ENCODE data around the gene KIAA0408. TPM values are rescaled to one million over a fixed set of nuclear protein-coding genes. Genes with fewer than 3 reads are reported as not detected.

Gene KIAA0408
- total RNA-seq (2014; rRNA removed; shearing (Covaris generic)) (0.44 TPM in 1 of 2 replicates, not detected in the other), total RNA-seq (2022) (0.46 and 0.74 TPM in 2 replicates), Bru-seq, nascent RNA (percentile 44 among the genes with signal in this experiment), BruChase-seq, experiment 1, labeled RNA remaining after a 6-hour chase (not detected), BruChase-seq, experiment 2, labeled RNA remaining after a 2-hour chase (not detected)
- long read RNA-seq = 0 reads

- BruUV-seq (replicated peaks) = no TSS peak
- Histone ChIP-seq H3K79me2 (ENCODE audit: insufficient read depth, low read depth, low read length) (no peaks in the 10 kb centered on the region), H3K36me3 (ENCODE audit: insufficient read depth, low read length) (no peaks in the 10 kb centered on the region), H3K4me1 (ENCODE audit: insufficient read depth, low read length, poor library complexity, severe bottlenecking) (no peaks in the 10 kb centered on the region), H4K20me1 (ENCODE audit: insufficient read depth, low read length) (no peaks in the 10 kb centered on the region), H3K27ac (ENCODE audit: low read depth, low read length, poor library complexity, severe bottlenecking) (no peak within 1 kb of the TSS), H3K4me2 (ENCODE audit: low read length) (no peak within 1 kb of the TSS), H2AFZ (ENCODE audit: low read length) (no peak within 1 kb of the TSS), H3K9me2 (ENCODE audit: insufficient read depth, low read length) (no peaks in the 10 kb centered on the region), H3K4me3 (ENCODE audit: low read depth, low read length, poor library complexity, severe bottlenecking) (no peak within 1 kb of the TSS), H3K9me3 (ENCODE audit: low read length) (no peaks in the 10 kb centered on the region)
- intact Hi-C loops (cut with micrococcal nuclease; ENCODE audit: unreplicated experiment) = no loop called here
- POLR2A ChIA-PET = interaction anchor here (0.6 kb wide), 2 partner anchors 323 to 1837 kb away, joined by 4 read pairs; no protein-coding TSS in a partner anchor
- CTCF ChIA-PET (ENCODE audit: unreplicated experiment) = no interaction called here
- no peak for TF ChIP-seq EZH2phosphoT487 (IDR thresholded peaks at IDR 0.05; ENCODE audit: borderline replicate concordance, low read depth, low read length)
- TF ChIP-seq CTCF (conservative IDR thresholded peaks at IDR 0.05; ENCODE audit: low read length) = no peak
- DNase-seq (ENCODE audit: low spot score) = no peak
Observed at GRCh38 chr6:127459231-127459641, at the start of gene KIAA0408. KIAA0408 (minus strand) TSS chr6:127459389; CDS start chr6:127453981, 5,408 bp downstream.

- H3K4me3 ChIP-seq (ENCODE audit: low read depth, low read length, poor library complexity, severe bottlenecking) = no peak overlapping the region
- H3K79me2 ChIP-seq (ENCODE audit: insufficient read depth, low read depth, low read length) = no peaks in the 10 kb centered on the region
- H3K4me1 ChIP-seq (ENCODE audit: insufficient read depth, low read length, poor library complexity, severe bottlenecking) = no peaks in the 10 kb centered on the region
- no peak overlapping the region for H2AFZ ChIP-seq (ENCODE audit: low read length)
- CTCF ChIA-PET (ENCODE audit: unreplicated experiment) = no interaction called here
- POLR2A ChIA-PET = interaction anchor here (0.7 kb wide), 1 partner anchor 13 kb away, joined by 3 read pairs; no protein-coding TSS in a partner anchor
- TF ChIP-seq EZH2phosphoT487 (IDR thresholded peaks at IDR 0.05; ENCODE audit: borderline replicate concordance, low read depth, low read length) (no peak), CTCF (conservative IDR thresholded peaks at IDR 0.05; ENCODE audit: low read length) (no peak)
- no TSS peak for BruUV-seq (replicated peaks)
- no peak overlapping the region for H3K4me2 ChIP-seq (ENCODE audit: low read length)
- H3K27ac ChIP-seq (ENCODE audit: low read depth, low read length, poor library complexity, severe bottlenecking) = no peak overlapping the region
- DNase-seq (ENCODE audit: low spot score) = no peak
- H3K9me3 ChIP-seq (ENCODE audit: low read length) = no peaks in the 10 kb centered on the region
- H3K36me3 ChIP-seq (ENCODE audit: insufficient read depth, low read length) = no peaks in the 10 kb centered on the region
- no peaks in the 10 kb centered on the region for H4K20me1 ChIP-seq (ENCODE audit: insufficient read depth, low read length)
- intact Hi-C loops (cut with micrococcal nuclease; ENCODE audit: unreplicated experiment) = no loop called here
- H3K9me2 ChIP-seq (ENCODE audit: insufficient read depth, low read length) = no peaks in the 10 kb centered on the region
Observed at GRCh38 chr6:127506894-127507293, 47.7 kb upstream of the KIAA0408 start.

GRCh38 chr6:127503022-127503421 is 43.8 kb upstream of the KIAA0408 start:
- Histone ChIP-seq H4K20me1 (ENCODE audit: insufficient read depth, low read length) (no peaks in the 10 kb centered on the region), H3K4me2 (ENCODE audit: low read length) (no peak overlapping the region), H3K9me2 (ENCODE audit: insufficient read depth, low read length) (no peaks in the 10 kb centered on the region), H3K36me3 (ENCODE audit: insufficient read depth, low read length) (no peaks in the 10 kb centered on the region), H3K4me1 (ENCODE audit: insufficient read depth, low read length, poor library complexity, severe bottlenecking) (no peaks in the 10 kb centered on the region), H3K9me3 (ENCODE audit: low read length) (no peaks in the 10 kb centered on the region), H2AFZ (ENCODE audit: low read length) (no peak overlapping the region), H3K4me3 (ENCODE audit: low read depth, low read length, poor library complexity, severe bottlenecking) (no peak overlapping the region), H3K27ac (ENCODE audit: low read depth, low read length, poor library complexity, severe bottlenecking) (no peak overlapping the region), H3K79me2 (ENCODE audit: insufficient read depth, low read depth, low read length) (no peaks in the 10 kb centered on the region)
- DNase-seq (ENCODE audit: low spot score) = no peak
- ChIA-PET CTCF (ENCODE audit: unreplicated experiment) (no interaction called here), POLR2A (interaction anchor here (0.9 kb wide), 1 partner anchor 9 kb away, joined by 3 read pairs; no protein-coding TSS in a partner anchor)
- TF ChIP-seq EZH2phosphoT487 (IDR thresholded peaks at IDR 0.05; ENCODE audit: borderline replicate concordance, low read depth, low read length) = no peak
- no peak for TF ChIP-seq CTCF (conservative IDR thresholded peaks at IDR 0.05; ENCODE audit: low read length)
- intact Hi-C loops (cut with micrococcal nuclease; ENCODE audit: unreplicated experiment) = no loop called here
- no TSS peak for BruUV-seq (replicated peaks)

Measured in OCI-LY7 (cell line).